AG09319 (cell line): ENCODE data around the gene SLC17A2.
A peak's percentile ranks its signal among the peaks of the same experiment; 100 is the strongest.

Experiments
- DNase-seq: peaks from one replicate; pipeline ENCODE4 v3.0.0-alpha.2; 2010; ENCODE audit warnings: low read depth; ENCODE audit errors: extremely low read depth
- TF ChIP-seq, protein P1 (sequence below): IDR thresholded peaks from 2 replicates; pipeline ENCODE4 v1.5.1; 2011; ENCODE audit warnings: low read depth, mild to moderate bottlenecking, inconsistent platforms, low read length, moderate library complexity

The SLC17A2 gene

DNA sequence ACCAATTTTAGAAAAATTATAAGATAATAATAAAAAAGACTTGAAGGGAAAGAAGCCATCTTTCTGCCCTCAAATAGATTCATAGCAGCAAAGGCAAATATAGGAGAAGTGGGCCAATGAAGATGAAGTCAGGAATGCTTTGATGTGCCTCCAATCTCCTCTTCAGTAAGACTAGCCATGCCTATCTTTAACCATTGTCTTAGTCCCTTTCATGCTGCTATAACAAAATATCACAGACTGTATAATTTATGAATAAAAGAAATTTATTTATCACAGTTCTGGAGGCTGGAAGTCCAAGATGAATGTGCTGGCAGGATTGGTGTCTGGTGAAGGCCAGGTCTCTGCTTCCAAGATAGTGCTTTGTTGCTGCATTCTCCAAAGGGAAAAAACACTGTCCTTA, 37.6 kb downstream of the SLC17A2 start:
- TF ChIP-seq, protein P1, sequence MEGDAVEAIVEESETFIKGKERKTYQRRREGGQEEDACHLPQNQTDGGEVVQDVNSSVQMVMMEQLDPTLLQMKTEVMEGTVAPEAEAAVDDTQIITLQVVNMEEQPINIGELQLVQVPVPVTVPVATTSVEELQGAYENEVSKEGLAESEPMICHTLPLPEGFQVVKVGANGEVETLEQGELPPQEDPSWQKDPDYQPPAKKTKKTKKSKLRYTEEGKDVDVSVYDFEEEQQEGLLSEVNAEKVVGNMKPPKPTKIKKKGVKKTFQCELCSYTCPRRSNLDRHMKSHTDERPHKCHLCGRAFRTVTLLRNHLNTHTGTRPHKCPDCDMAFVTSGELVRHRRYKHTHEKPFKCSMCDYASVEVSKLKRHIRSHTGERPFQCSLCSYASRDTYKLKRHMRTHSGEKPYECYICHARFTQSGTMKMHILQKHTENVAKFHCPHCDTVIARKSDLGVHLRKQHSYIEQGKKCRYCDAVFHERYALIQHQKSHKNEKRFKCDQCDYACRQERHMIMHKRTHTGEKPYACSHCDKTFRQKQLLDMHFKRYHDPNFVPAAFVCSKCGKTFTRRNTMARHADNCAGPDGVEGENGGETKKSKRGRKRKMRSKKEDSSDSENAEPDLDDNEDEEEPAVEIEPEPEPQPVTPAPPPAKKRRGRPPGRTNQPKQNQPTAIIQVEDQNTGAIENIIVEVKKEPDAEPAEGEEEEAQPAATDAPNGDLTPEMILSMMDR, result no peak
- DNase-seq, result no peak

- no peak for DNase-seq
- TF ChIP-seq, protein P1, result peak; percentile 51
Measured at GRCh38 chr6:25889877-25890853, 40.3 kb downstream of the SLC17A2 start.

- DNase-seq, result no peak
- TF ChIP-seq, protein P1, result no peak
Measured at GRCh38 chr6:25888626-25889025, 41.9 kb downstream of the SLC17A2 start.

DNA sequence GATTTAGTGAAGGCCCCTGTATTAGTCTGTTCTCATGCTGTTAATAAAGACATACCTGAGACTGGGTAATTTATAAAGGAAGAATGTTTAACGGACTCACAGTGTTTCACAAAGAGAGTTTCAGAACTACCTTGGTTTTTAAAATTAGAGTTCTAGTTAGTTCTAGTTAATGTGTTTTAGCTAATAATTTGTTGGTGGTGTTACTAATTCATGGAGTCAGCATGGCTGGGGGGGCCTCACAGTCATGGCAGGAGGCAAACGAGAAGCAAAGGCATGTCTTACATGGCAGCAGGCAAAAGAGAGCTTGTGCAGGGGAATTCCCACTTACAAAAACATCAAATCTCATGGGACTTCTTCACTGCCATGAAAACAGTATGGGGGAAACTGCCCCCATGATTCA, 44.4 kb downstream of the SLC17A2 start:
- TF ChIP-seq, protein P1, result no peak
- no peak for DNase-seq

- TF ChIP-seq, protein P1, result no peak
Measured at GRCh38 chr6:25883991-25884390, 46.5 kb downstream of the SLC17A2 start.

GRCh38 chr6:25883536-25883935, 47.0 kb downstream of the SLC17A2 start:
- no peak for DNase-seq
- TF ChIP-seq, protein P1, result no peak

More at GRCh38 chr6:25883991-25884390, 46.5 kb downstream of the SLC17A2 start:
- DNase-seq, result peak; percentile 73

DNA sequence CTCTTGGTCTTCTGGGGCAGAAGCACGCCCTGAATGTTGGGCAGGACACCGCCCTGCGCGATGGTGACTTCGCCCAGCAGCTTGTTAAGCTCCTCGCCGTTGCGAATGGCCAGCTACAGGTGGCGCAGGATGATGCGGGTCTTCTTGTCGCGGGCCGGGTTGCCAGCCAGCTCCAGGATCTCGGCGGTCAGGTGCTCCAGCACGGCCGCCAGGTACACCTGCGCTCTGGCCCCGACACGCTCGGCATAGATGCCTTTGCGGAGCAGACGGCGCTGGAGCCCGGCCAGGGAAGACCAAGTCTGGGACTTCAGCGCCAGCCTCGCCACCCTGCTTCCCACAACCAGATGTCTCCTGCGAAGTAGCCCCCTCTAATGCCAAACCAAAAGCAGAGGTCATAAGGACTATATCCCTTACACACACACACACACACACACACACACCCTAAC, 48.4 kb downstream of the SLC17A2 start:
- TF ChIP-seq, protein P1, result no peak
- DNase-seq, result no peak
